Activated T-helper 17 cell treated with anti-CD3 and anti-CD28 coated beads, Interleukin-2, amount 50 U/mL, for 72 hours (primary cell): ENCODE measurements around the gene NMNAT3. TPM values are rescaled to one million over a fixed set of nuclear protein-coding genes. Genes with fewer than 3 reads are reported as not detected.

Experiments used
- ATAC-seq: fragments of 150-1000 bp; cut with Tn5 transposase; replicated peaks from 2 replicates; pipeline ENCODE4 v1.10.0; 2021; ENCODE audit warnings: mild to moderate bottlenecking, moderate library complexity
- H3K27ac Mint-ChIP-seq: one replicate; pipeline ENCODE4 v1.8.0; 2022; ENCODE audit warnings: mixed read lengths
- H3K27me3 Mint-ChIP-seq: one replicate; pipeline ENCODE4 v1.8.0; 2022; ENCODE audit warnings: mixed read lengths
- H3K36me3 Mint-ChIP-seq: one replicate; pipeline ENCODE4 v1.8.0; 2022; ENCODE audit warnings: low read depth, mild to moderate bottlenecking, mixed read lengths
- H3K4me1 Mint-ChIP-seq: one replicate; pipeline ENCODE4 v1.8.0; 2022; ENCODE audit warnings: mixed read lengths
- H3K4me3 Mint-ChIP-seq: one replicate; pipeline ENCODE4 v1.8.0; 2022; ENCODE audit warnings: mild to moderate bottlenecking, mixed read lengths
- H3K9me3 Mint-ChIP-seq: one replicate; pipeline ENCODE4 v1.8.0; 2022; ENCODE audit warnings: mixed read lengths
- total RNA-seq, 2 donors: library from RNA; stranded (reverse); gene quantifications; one replicate each; pipeline ENCODE4 v1.2.3, GENCODE V29; 2022

Gene NMNAT3
- total RNA-seq, 2 donors from 2014 or later = 0.76 to 2.9 TPM

DNA sequence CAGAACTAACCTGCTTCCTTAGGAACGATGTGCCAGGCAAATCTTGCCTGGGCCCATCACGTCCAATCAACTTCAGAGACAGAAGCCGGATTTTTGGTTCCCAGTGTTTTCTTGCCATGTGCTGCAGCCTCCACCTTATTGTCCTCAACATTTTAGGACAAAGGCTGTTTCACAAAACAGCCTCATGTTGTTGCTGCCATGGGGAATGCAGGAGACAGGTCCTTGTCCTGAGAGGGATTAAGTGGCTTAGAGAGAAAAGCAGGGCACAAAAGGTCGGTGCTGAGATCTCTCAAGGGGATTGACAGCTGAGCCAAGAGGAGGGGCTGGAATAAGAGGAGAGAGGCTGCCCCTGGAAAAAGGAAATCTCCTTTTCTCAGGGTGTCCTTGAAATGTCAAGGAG, 11.3 kb upstream of the NMNAT3 start:
- Mint-ChIP-seq H3K9me3 (peaks cover 6% of the 10 kb centered on the region), H3K27me3 (peaks cover 29% of the 10 kb centered on the region), H3K27ac (no peak overlapping the region), H3K36me3 (no peaks in the 10 kb centered on the region), H3K4me3 (no peak overlapping the region), H3K4me1 (no peaks in the 10 kb centered on the region)
- ATAC-seq = no peak

DNA sequence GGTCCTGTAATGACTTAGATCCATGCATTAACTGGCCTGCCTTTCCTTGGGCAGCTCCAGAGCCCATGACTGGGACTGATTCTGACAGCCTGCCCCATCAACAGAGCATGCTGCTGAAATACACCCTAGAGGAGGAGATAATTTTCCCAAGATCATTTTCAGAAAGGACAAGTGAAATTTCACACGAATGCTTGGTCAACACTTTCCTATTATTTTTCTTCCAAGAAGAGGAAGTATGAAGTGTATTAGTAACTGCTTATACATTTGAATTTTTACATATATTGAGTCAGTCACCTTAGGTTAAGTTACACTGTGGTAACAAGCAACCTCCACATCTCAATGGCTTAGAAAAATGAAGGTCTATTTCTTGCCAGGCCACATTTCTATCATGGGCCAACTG, 9.7 kb upstream of the NMNAT3 start:
- H3K36me3 Mint-ChIP-seq = no peaks in the 10 kb centered on the region
- peaks cover 29% of the 10 kb centered on the region for H3K27me3 Mint-ChIP-seq
- H3K4me1 Mint-ChIP-seq = no peaks in the 10 kb centered on the region
- peaks cover 6% of the 10 kb centered on the region for H3K9me3 Mint-ChIP-seq
- H3K27ac Mint-ChIP-seq = no peak overlapping the region
- no peak overlapping the region for H3K4me3 Mint-ChIP-seq
- ATAC-seq = no peak

DNA sequence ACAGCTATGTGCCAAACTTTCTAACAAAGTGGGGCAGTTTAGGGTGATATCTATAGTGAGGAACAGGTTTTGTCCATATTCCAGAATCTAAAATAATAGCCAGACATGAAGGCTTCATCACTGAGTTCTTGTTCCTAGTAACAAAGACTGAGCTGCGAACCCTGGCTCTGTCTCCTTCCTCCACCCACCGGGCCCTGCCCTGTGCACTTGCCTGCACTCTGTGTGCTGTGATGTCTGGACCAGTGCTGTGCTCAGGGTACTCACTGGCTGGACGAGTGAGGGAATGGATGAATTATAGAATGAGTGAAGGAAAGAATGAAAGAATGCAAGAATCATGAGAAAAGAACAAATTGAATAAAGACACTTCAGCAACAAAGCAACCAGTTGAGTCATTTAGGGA, 8.9 kb upstream of the NMNAT3 start:
- H3K27me3 Mint-ChIP-seq = peaks cover 26% of the 10 kb centered on the region
- no peak overlapping the region for H3K27ac Mint-ChIP-seq
- peaks cover 6% of the 10 kb centered on the region for H3K9me3 Mint-ChIP-seq
- H3K4me3 Mint-ChIP-seq = no peak overlapping the region
- no peak for ATAC-seq
- no peaks in the 10 kb centered on the region for H3K36me3 Mint-ChIP-seq
- no peaks in the 10 kb centered on the region for H3K4me1 Mint-ChIP-seq

DNA sequence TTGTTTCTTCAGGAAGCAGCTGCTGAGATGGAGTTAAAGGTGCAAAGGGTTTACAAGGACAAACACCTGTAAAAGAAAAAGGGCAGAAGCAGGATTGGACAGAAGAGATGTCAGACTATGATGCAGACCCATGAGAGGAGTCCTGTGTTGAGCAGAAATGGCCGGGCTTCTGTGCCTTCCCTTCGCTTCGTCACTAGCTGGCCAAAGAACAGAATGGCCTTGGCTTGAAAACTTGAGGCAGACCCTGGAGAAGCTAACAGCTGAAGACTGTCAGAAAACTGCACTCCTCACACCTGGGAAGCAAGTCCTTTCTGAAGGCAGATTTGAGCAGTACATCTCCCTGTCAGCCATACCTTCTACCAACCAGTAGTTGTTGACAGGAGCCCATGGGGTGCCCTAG, 8.4 kb upstream of the NMNAT3 start:
- H3K27me3 Mint-ChIP-seq = peaks cover 26% of the 10 kb centered on the region
- peaks cover 6% of the 10 kb centered on the region for H3K9me3 Mint-ChIP-seq
- no peak overlapping the region for H3K4me3 Mint-ChIP-seq
- ATAC-seq = no peak
- no peaks in the 10 kb centered on the region for H3K36me3 Mint-ChIP-seq
- H3K27ac Mint-ChIP-seq = no peak overlapping the region
- H3K4me1 Mint-ChIP-seq = no peaks in the 10 kb centered on the region

DNA sequence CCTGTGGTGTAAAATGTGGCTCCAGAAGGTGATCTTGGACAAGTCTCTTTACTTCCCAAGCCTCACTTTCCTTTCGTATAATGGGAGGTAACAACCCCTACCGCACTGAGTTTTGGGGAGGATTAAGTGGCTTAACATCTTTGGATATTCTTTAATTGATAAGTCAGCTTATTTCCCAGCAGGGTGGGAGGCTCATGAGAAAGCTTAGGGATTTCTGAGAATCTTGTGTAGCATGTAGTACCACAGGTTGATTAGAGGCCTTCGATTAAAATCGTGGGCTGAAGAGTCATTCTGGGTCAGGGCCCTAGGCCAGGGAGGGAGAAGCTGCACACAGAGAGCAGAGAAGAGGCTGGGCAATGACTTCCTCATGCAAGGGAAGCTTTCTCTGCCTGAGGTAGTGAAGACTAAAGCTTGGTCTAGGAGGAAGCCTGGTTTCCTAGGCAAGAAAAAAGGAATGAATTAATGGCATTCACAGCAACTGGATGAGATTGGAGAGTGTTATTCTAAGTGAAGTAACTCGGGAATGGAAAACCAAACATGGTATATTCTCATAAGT, 1.5 kb upstream of the NMNAT3 start:
- ATAC-seq = no peak
- Mint-ChIP-seq H3K27me3 (peaks cover 4% of the 10 kb centered on the region), H3K4me1 (no peaks in the 10 kb centered on the region), H3K36me3 (no peaks in the 10 kb centered on the region), H3K4me3 (no peak overlapping the region), H3K27ac (no peak overlapping the region), H3K9me3 (peaks cover 3% of the 10 kb centered on the region)

DNA sequence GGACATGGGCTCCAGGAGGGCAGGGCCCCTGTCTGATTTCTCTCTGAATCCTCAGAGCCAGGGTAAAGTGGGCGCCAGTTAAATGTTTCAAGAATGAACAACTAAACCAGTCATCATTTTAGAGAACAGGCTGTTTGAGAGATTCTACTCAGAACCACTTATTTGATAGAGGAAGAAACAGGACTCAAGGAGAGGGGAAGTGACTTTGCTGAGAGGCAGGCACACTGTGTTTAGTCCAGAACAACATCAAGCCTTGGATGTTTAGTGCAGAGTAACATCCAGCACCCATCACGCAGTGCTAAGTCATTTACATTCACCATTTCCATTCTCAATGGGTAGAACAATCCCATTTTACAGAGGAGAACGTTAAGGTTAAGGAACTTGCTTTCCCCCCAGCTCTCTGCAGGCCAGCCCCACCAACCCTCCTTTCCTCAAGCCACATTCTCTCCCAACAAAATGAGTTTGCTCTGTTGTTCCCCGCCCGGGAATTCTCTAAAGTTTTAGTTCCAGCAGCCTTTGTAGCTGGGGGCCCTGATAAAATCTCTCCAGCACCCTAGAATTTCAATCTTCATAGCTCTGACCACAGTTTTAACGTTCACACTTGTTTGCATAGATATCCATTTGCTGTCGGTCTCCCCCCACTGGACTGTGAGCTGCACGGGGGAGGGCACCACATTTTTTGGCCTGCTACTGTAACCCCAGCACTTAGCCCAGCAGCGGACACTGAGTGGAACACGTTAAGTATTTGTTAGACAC, 962 bp downstream of the NMNAT3 start:
- Mint-ChIP-seq H3K36me3 (no peaks in the 10 kb centered on the region), H3K27ac (no peak overlapping the region), H3K27me3 (peaks cover 4% of the 10 kb centered on the region), H3K4me1 (no peaks in the 10 kb centered on the region), H3K4me3 (peak overlapping the region; percentile 70), H3K9me3 (peaks cover 3% of the 10 kb centered on the region)
- no peak for ATAC-seq

DNA sequence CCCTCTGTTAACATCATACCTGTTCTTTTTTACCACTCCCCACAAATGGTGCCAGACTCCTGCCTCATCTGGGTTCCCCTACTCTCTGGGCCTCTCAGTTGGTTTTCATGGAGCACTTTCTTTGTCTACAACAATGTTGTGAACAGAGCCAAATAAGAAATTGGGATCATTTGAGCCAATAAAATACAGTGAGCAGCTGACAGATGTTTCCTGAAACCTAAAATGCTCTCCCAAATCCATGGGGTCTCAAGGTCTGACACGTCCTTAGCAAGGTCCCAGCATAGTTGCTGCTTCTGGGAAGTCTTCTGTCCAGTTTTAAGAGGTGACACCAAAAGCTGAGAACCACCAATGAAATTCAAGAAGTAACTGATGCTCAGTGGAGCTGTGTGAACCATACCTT, 1.7 kb downstream of the NMNAT3 start:
- no peak for ATAC-seq
- Mint-ChIP-seq H3K4me1 (no peaks in the 10 kb centered on the region), H3K36me3 (no peaks in the 10 kb centered on the region), H3K4me3 (peak overlapping the region; percentile 70), H3K27ac (no peak overlapping the region), H3K9me3 (peaks cover 3% of the 10 kb centered on the region), H3K27me3 (peaks cover 4% of the 10 kb centered on the region)

DNA sequence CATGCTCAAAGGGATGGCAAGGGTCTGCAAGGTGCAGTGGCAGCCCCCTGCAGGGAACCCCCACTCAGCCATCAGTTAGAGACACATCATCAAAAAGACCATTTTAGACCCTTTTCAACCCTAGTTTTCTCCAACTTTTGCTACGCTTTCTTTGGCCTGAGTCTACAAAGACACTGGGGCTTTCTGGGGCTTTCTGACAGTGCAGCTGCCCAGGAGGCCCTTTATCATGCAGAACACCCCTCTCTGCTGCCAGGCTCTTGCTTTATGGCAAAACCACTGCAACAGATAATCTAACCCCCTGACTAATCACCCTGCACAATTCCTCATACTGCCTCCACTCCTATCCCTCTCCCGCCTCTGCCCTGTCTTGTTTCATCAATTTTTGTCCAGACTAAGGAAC, 2.4 kb downstream of the NMNAT3 start:
- no peak for ATAC-seq
- Mint-ChIP-seq H3K27me3 (peaks cover 4% of the 10 kb centered on the region), H3K27ac (no peak overlapping the region), H3K9me3 (peaks cover 3% of the 10 kb centered on the region), H3K36me3 (no peaks in the 10 kb centered on the region), H3K4me3 (no peak overlapping the region), H3K4me1 (no peaks in the 10 kb centered on the region)

DNA sequence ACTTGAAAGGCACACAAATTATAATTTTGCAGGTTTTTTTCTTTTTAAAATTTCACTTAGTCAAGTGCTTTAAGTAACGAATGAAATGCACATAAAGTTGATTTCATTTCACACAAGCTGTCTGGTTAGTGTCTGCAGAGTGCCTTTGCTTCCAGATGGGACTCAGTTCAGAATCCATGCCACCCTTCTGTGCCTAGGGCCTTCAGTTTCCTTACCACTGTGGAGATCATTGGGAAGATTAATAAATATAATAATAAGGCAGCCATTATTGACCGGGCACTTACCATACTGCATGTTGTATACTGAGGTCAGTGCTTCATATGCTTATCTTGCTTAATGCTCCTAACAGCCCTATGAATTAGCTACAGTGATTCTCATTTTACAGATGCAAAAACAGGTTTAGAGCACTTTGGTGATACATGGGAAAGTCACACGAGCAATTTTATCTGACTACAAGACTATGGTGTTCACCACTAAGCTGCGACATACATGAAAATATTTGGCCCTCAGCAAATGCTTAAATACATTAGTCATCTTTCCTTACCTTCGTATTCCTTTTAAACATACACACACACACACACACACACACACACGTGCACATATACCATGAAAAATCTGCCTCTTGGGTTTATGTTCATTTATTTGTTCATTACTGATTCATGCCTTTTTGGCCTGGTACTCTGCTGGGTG, 3.1 kb downstream of the NMNAT3 start:
- Mint-ChIP-seq H3K27me3 (peaks cover 4% of the 10 kb centered on the region), H3K9me3 (peaks cover 3% of the 10 kb centered on the region), H3K4me1 (no peaks in the 10 kb centered on the region), H3K27ac (no peak overlapping the region), H3K4me3 (no peak overlapping the region), H3K36me3 (no peaks in the 10 kb centered on the region)
- no peak for ATAC-seq

DNA sequence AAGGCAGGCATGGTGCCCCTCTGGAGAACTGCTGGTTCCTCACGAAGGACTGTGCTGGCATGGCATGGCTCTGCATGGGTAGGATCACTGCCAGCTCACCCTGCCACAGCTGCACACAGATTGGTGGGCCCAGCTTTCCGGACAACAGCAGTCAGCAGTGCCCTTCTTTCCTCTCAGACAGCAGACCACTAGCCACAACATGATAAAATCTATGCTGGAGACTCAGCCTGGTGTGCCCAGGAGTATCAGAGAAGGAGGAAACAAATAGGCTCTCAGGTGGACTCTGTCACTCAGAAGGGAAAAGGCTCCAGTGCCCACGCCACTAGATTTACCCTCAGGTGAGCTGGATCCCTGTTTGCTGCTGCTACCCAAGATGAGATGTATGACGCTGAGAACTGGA, 4.9 kb downstream of the NMNAT3 start:
- no peak for ATAC-seq

DNA sequence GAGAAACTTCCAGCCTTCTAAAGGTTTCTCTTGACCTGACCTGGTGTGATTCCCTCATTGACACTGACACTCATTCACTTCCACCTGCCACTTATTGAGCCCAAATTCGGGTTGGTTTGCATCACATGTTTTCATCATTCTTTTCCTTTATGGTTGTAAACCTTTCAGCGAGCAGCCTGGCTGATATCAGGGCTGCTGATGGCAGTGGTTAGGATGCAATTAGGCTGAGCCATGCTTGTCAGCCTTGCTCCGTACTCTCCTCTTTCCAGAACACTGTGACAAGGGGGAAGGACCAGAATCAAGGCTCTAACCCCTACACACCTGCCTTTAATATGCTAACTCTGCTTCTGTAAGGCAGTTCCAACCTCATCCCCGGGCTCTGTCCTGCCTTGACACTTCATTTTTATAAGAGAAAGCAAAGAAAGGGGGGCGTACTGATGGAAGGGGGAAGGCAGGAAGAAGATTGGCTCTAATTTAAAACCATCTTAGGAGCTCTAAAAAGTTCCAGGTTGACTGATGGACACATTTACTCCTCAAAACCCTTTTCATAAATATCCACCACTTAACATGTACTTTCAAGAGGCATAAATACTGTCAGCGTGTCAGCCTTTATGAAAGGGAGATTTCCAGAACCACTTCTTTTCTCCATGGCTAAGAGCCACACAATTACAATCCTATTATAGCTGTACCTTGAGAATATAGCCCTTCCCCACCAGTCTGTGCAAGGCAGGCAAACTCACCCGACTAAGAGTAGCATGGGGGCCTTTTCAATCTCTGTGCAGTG, 5.7 kb downstream of the NMNAT3 start:
- no peaks in the 10 kb centered on the region for H3K36me3 Mint-ChIP-seq
- no peaks in the 10 kb centered on the region for H3K27me3 Mint-ChIP-seq
- no peaks in the 10 kb centered on the region for H3K4me1 Mint-ChIP-seq
- H3K4me3 Mint-ChIP-seq = no peak overlapping the region
- no peaks in the 10 kb centered on the region for H3K9me3 Mint-ChIP-seq
- H3K27ac Mint-ChIP-seq = no peak overlapping the region
- ATAC-seq = no peak

More for the DNA sequence above, 4.9 kb downstream of the NMNAT3 start:
- Mint-ChIP-seq H3K9me3 (no peaks in the 10 kb centered on the region), H3K4me3 (no peak overlapping the region), H3K4me1 (no peaks in the 10 kb centered on the region), H3K27ac (no peak overlapping the region), H3K36me3 (no peaks in the 10 kb centered on the region), H3K27me3 (no peaks in the 10 kb centered on the region)

DNA sequence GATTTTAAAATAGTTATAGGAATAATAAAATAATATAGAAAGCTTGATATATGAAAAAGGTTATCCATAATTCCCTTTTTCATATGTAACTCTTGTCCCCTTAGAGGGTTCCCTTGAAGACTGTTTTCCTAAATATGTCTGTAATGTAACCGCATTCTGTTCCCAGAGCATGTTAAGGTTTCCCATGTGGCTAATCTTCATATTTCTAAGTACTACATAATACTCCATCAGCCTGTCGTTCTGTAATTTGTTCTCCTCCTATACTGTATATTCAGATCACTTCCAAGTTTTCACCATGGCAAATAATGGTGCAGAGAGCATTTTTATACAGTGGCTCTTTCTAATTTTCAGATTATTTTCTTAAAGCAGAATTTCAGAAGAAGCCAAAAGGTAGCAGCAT, 6.7 kb downstream of the NMNAT3 start:
- Mint-ChIP-seq H3K27ac (no peak overlapping the region), H3K4me3 (no peak overlapping the region), H3K9me3 (no peaks in the 10 kb centered on the region)

DNA sequence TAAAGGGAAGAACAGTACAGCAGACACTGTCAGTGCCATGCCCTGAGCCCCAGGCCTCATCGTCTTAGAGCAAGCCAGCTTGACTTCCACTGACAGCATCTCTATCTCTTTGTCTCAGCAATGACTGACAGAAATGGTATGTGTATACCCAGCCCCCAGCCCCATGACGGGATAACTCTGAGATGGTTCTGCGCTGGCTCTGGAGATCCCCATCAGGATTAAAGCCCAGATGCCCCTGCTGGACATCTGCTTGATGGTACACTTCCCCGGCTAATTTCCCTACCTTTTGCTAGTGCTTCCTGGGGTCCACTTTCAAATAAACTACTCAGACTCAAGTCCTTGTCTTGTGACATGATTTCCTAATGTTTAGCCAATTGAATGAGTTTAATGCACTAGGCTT, 7.6 kb downstream of the NMNAT3 start:
- Mint-ChIP-seq H3K27ac (no peak overlapping the region), H3K27me3 (no peaks in the 10 kb centered on the region), H3K9me3 (no peaks in the 10 kb centered on the region), H3K4me3 (no peak overlapping the region), H3K4me1 (no peaks in the 10 kb centered on the region), H3K36me3 (no peaks in the 10 kb centered on the region)
- ATAC-seq = no peak

More for the DNA sequence above, 6.7 kb downstream of the NMNAT3 start:
- no peaks in the 10 kb centered on the region for H3K36me3 Mint-ChIP-seq
- no peaks in the 10 kb centered on the region for H3K4me1 Mint-ChIP-seq
- ATAC-seq = no peak
- no peaks in the 10 kb centered on the region for H3K27me3 Mint-ChIP-seq

DNA sequence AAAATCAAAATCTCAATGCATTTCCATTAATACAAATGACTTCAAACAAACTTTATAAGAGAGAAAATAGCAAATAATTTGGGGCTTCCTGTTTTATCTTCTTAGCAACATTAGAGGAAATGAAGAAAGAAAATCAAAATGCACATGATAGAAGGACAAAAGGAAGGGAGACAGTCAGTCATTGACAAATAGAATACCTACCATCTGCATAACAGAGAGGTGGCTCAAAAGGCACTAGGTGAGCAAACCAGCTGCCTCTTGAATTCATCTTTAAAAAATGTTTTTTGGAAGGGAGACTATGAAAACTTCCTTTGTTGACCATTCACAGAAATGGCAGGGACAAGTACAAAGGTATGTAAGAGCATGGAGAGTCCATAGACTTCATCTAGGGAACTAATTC, 9.4 kb downstream of the NMNAT3 start:
- no peak for ATAC-seq
- Mint-ChIP-seq H3K9me3 (no peaks in the 10 kb centered on the region), H3K4me3 (no peak overlapping the region), H3K36me3 (no peaks in the 10 kb centered on the region), H3K27ac (no peak overlapping the region), H3K27me3 (no peaks in the 10 kb centered on the region), H3K4me1 (no peaks in the 10 kb centered on the region)
